DND-41 (cell line): ENCODE measurements around the gene COL26A1.

Experiments used
- ATAC-seq: fragments of 200-7000 bp; cut with Tn5 transposase; 3 replicates; pipeline ENCODE4 v1.9.1; 2021; ENCODE audit warnings: low read depth; ENCODE audit not compliant: insufficient read depth
- DNase-seq: peaks from one replicate; pipeline ENCODE4 v3.0.0-alpha.2; 2020
- H2AFZ ChIP-seq: 2 replicates; pipeline ENCODE4 v1.6.0; 2012; ENCODE audit warnings: low read depth, low read length
- H3K27ac ChIP-seq: 2 replicates; pipeline ENCODE4 v1.5.1; 2012; ENCODE audit warnings: low read length, inconsistent platforms
- H3K27me3 ChIP-seq: fragments of 200-600 bp; sonication (generic); 2 replicates; pipeline ENCODE4 v1.6.0; 2012; ENCODE audit warnings: low read length, mild to moderate bottlenecking, inconsistent platforms; ENCODE audit not compliant: insufficient read depth, poor library complexity
- H3K36me3 ChIP-seq: 2 replicates; pipeline ENCODE4 v1.5.1; 2012; ENCODE audit warnings: low read length, inconsistent platforms; ENCODE audit not compliant: insufficient read depth
- H3K4me1 ChIP-seq: 2 replicates; pipeline ENCODE4 v1.5.1; 2012; ENCODE audit warnings: mild to moderate bottlenecking, low read length; ENCODE audit not compliant: insufficient read depth
- H3K4me2 ChIP-seq: 2 replicates; pipeline ENCODE4 v1.6.0; 2012; ENCODE audit warnings: mild to moderate bottlenecking, moderate library complexity, low read length, inconsistent platforms; ENCODE audit not compliant: insufficient read depth
- H3K4me3 ChIP-seq, 2 experiments: fragments of 200-600 bp in 1 of 2; shearing (Covaris generic) in 1 of 2; 2 replicates each; pipeline ENCODE4 v1.5.1; 2012 to 2016; ENCODE audit warnings: inconsistent platforms in 2 of 2, low read length in 2 of 2, mild to moderate bottlenecking in 2 of 2, low read depth in 1 of 2, moderate library complexity in 1 of 2
- H3K79me2 ChIP-seq: 2 replicates; pipeline ENCODE4 v1.6.0; 2012; ENCODE audit warnings: low read length, inconsistent platforms; ENCODE audit not compliant: insufficient read depth
- H3K9ac ChIP-seq: 2 replicates; pipeline ENCODE4 v1.6.0; 2012; ENCODE audit warnings: low read depth, mild to moderate bottlenecking, inconsistent platforms, low read length, moderate library complexity
- H3K9me3 ChIP-seq: 2 replicates; pipeline ENCODE4 v1.5.1; 2012; ENCODE audit warnings: low read length, moderate library complexity, mild to moderate bottlenecking, inconsistent platforms; ENCODE audit not compliant: insufficient read depth, severe bottlenecking
- H4K20me1 ChIP-seq: 2 replicates; pipeline ENCODE4 v1.6.0; 2012; ENCODE audit warnings: low read length; ENCODE audit not compliant: insufficient read depth
- CTCF ChIP-seq: IDR thresholded peaks from 2 replicates; pipeline ENCODE4 v1.5.1; 2012; ENCODE audit warnings: borderline replicate concordance, low read length, moderate library complexity, mild to moderate bottlenecking; ENCODE audit not compliant: poor library complexity, severe bottlenecking; ENCODE audit errors: extremely low read depth
- EZH2 ChIP-seq: IDR thresholded peaks from 3 replicates; pipeline ENCODE4 v1.6.1; 2012; ENCODE audit warnings: borderline replicate concordance, low read depth, mild to moderate bottlenecking, moderate library complexity, low read length, inconsistent platforms; ENCODE audit not compliant: severe bottlenecking

Gene COL26A1

DNA sequence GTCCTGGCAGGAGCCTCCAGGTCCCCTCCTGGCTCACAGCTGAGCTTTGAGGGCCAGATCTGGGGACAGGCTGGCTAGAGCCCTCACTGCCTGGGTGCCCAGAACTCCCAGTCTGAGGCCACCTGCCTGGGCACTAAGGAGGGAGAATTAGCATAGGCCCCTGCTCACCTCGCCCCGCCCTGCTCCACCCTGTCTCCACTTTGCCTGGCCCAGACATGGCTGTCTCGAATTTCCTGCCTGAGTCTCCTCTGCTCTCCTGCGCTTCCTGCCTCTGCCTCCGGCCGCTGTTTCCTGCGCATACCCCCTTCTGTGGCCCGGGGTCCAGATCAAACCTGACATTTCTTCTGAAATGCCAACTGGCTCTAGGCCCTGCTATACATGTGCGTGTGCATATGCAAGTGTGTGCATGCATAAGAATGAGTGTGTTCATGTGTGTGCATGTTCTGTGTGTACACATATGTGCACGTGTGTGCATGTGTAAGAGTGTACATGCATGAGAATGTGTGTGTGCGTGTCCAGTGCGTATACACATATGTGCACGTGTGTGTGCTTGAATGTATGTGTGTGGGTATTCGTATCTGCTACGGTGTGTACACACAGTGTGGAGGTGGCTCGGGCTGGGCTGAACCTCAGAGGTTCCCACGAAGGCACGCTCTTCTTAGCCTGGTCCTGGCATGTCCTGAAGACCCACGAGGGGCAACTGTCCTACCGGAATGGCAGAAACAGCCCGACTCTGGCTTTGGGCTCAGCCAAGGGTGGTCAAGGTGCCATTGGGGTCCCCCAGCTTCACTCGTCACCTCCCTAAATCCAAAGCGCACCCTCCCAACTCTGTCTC is 201.5 kb downstream of the COL26A1 start:
- H3K36me3 ChIP-seq, result no peaks in the 10 kb centered on the region
- ATAC-seq, result no peak

DNA sequence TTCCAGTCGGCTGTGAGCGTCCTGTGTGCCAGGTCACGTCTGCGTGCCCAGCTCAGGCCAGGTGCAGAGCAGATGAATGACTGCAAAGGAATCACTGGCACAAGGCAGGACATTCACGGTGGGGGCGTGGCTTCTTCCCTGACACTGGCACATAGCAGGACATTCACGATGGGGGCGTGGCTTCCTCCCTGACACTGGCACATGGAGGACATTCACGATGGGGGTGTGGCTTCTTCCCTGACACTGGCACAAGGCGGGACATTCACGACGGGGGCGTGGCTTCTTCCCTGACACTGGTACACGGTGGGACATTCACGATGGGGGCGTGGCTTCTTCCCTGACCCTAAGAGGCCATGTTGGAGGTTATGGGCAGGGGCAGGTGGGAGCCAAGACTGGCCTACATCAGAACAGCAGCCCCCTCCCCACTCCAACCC is 202.1 kb downstream of the COL26A1 start:
- H3K4me3 ChIP-seq, result no peak overlapping the region
- H3K79me2 ChIP-seq, result no peaks in the 10 kb centered on the region
- H3K27ac ChIP-seq, result no peak overlapping the region
- no peaks in the 10 kb centered on the region for H3K9me3 ChIP-seq
- DNase-seq (no peak), ATAC-seq (no peak)
- H3K27me3 ChIP-seq, result no peaks in the 10 kb centered on the region
- no peaks in the 10 kb centered on the region for H4K20me1 ChIP-seq
- no peak overlapping the region for H3K4me2 ChIP-seq
- TF ChIP-seq EZH2 (no peak), CTCF (no peak)
- no peak overlapping the region for H3K9ac ChIP-seq
- H3K4me1 ChIP-seq, result no peaks in the 10 kb centered on the region
- no peaks in the 10 kb centered on the region for H3K36me3 ChIP-seq
- H2AFZ ChIP-seq, result no peak overlapping the region

More for the DNA sequence above, 201.5 kb downstream of the COL26A1 start:
- Histone ChIP-seq H3K4me2 (no peak overlapping the region), H3K9ac (no peak overlapping the region), H3K4me1 (no peaks in the 10 kb centered on the region), H3K27me3 (no peaks in the 10 kb centered on the region), H4K20me1 (no peaks in the 10 kb centered on the region), H3K27ac (no peak overlapping the region), H2AFZ (no peak overlapping the region), H3K4me3 (no peak overlapping the region), H3K9me3 (no peaks in the 10 kb centered on the region), H3K79me2 (no peaks in the 10 kb centered on the region)
- no peak for DNase-seq
- no peak for TF ChIP-seq CTCF
- no peak for TF ChIP-seq EZH2

DNA sequence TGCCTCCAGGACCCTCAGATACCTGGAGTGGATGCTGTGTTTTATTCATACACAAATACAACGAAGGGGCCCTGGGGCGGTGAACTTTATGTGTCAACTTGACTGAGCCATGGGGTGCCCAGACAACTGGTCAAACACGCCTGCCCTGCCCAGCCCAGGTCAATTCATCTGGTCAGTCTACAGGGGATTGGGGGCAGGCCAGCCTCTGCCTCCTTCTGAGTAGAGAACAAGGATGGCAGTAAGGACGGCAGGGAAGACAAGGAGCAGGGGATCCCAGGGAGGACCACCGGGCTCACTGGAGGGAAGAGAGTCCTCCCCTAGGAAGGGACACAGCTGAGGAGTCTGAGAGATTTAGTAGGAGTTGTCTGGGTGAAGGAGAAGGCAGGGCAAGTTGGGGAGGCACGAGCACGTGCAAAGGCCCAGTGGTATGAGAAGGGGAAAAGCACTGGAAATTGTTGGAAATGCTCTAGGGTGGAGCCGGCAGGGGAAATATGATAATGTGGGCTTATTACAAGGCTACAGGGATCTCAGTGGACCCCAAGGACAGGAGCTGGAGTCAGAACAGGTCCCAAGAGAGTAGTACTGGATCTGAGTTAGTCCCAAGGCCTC is 203.0 kb downstream of the COL26A1 start:
- H3K9me3 ChIP-seq, result no peaks in the 10 kb centered on the region
- TF ChIP-seq EZH2 (no peak), CTCF (no peak)
- H3K79me2 ChIP-seq, result no peaks in the 10 kb centered on the region
- no peaks in the 10 kb centered on the region for H3K27me3 ChIP-seq
- ATAC-seq (no peak), DNase-seq (no peak)
- no peak overlapping the region for H3K4me3 ChIP-seq
- H4K20me1 ChIP-seq, result no peaks in the 10 kb centered on the region
- no peaks in the 10 kb centered on the region for H3K4me1 ChIP-seq
- no peak overlapping the region for H3K4me2 ChIP-seq
- H3K36me3 ChIP-seq, result no peaks in the 10 kb centered on the region
- no peak overlapping the region for H3K9ac ChIP-seq
- no peak overlapping the region for H3K27ac ChIP-seq
- H2AFZ ChIP-seq, result no peak overlapping the region
